Upper lobe of left lung (tissue), 6 donors: ENCODE measurements around the gene TBL1XR1. TPM values are rescaled to one million over a fixed set of nuclear protein-coding genes. Genes with fewer than 3 reads are reported as not detected.
"Not testable (repeated sequence)": the region's sequence is repeated elsewhere in the genome, so short reads cannot be mapped to it uniquely, and the experiment has no call there.

Source experiments
- ATAC-seq, 2 donors: fragments of 200-7000 bp; cut with Tn5 transposase; one replicate each; pipeline ENCODE4 v1.9.1; 2022; ENCODE audit warnings: mild to moderate bottlenecking in 2 of 2, moderate library complexity in 2 of 2; ENCODE audit not compliant: low FRiP score in 2 of 2
- DNase-seq, 2 donors: peaks; one replicate each; pipeline ENCODE4 v3.0.0-alpha.2; 2019 to 2020
- H3K27ac ChIP-seq, 4 donors: fragments of 200-600 bp; sonication (generic); one replicate each; pipeline ENCODE4 v1.5.1; 2016 to 2019
- H3K27me3 ChIP-seq, 4 donors: fragments of 200-600 bp; sonication (generic); one replicate each; pipeline ENCODE4 v1.5.1; 2017 to 2019
- H3K36me3 ChIP-seq, 4 donors: fragments of 200-600 bp; sonication (generic); one replicate each; pipeline ENCODE4 v1.5.1; 2016 to 2019
- H3K4me1 ChIP-seq, 4 donors: fragments of 200-600 bp; sonication (generic); one replicate each; pipeline ENCODE4 v1.5.1; 2018 to 2019
- H3K4me3 ChIP-seq, 4 donors: fragments of 200-600 bp; sonication (generic); one replicate each; pipeline ENCODE4 v1.5.1; 2017 to 2019; ENCODE audit warnings: mild to moderate bottlenecking in 2 of 4, moderate library complexity in 1 of 4
- H3K9me3 ChIP-seq, 4 donors: fragments of 200-600 bp; sonication (generic); one replicate each; pipeline ENCODE4 v1.5.1; 2018 to 2019
- EP300 ChIP-seq, 4 donors: sonication (generic); formaldehyde crosslinking; IDR thresholded peaks; one replicate each; pipeline ENCODE4 v1.5.1; 2017; ENCODE audit warnings: antibody characterized with exemption in 4 of 4, control low read depth in 2 of 4
- POLR2A ChIP-seq, 4 donors: fragments of 450-650 bp; IDR thresholded peaks; one replicate each; pipeline ENCODE4 v1.5.1; 2016 to 2017; ENCODE audit warnings: antibody characterized with exemption in 4 of 4, mild to moderate bottlenecking in 2 of 4
- POLR2AphosphoS5 ChIP-seq, 2 donors: sonication (generic); formaldehyde crosslinking; IDR thresholded peaks; one replicate each; pipeline ENCODE4 v1.5.1; 2017; ENCODE audit warnings: antibody characterized with exemption in 2 of 2
- WGBS, 2 donors: methylation state at CpG; one replicate each; pipeline ENCODE4 v1.1.5; 2017 to 2018; 5-methylcytosine and 5-hydroxymethylcytosine counted together
- total RNA-seq, 6 donors: library from RNA; depleted of rRNA in 4 of 6; stranded (reverse); fragments of >200 nt in 4 of 6; gene quantifications; one replicate each; pipeline versions ENCODE4 v1.1.0 to v1.2.1, GENCODE V29; 2016 to 2021
- TF ChIP-seq, protein P1 (sequence below), 6 experiments: fragments of 450-650 bp in 4 of 6; fragments of 200-600 bp in 2 of 6; sonication (generic) in 2 of 6; IDR thresholded peaks; one replicate each; pipeline ENCODE4 v1.5.1; 2016 to 2019; ENCODE audit warnings: antibody characterized with exemption in 6 of 6
- donor health status: DM: no; HTN: no; CAD: no; lungs with moderate emphysema.
- donor health status: DM: no; HTN: yes; CAD: no; lungs with severe emphysema.

Gene TBL1XR1
- total RNA-seq, 6 donors from 2014 or later = 46.1 to 156 (median 86.6) TPM

DNA sequence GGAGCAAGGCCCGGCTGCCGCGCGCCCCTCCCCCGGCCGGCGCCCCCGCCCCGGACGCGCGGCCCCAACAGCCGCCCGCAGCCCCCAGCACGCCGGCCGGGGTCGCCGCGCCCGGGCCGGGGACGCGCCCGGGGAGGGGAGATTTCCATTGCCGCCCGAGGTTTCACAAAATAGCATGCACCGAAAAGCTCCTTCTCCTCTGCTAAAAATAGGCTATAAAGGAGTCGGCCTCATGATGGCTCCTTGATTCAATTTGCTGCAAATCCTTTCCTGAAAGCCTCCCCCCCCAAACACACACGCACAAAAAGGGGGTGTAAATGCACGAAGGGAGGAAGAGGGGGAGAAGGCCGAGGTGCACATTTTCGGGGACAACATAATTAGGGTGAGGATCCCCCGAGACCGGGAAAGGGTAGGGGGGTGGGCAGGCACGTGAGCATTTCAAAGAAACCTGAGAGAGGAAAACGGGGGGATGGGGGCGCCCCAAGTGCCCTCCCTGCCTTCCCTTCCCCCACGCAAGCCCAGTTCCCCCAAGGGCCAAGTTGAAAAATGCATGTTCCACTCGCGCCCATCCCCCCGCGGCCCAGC is 734 bp downstream of the TBL1XR1 start:
- Histone ChIP-seq H3K4me3 (peak overlapping the region; percentile 76 to 91 (median 85)), H3K9me3 (no peaks in the 10 kb centered on the region), H3K27me3 (no peaks in the 10 kb centered on the region), H3K36me3 (no peaks in the 10 kb centered on the region), H3K4me1 (peaks cover 24 to 40% (median 29%) of the 10 kb centered on the region in 4 donors), H3K27ac (peak overlapping the region; percentile 93 to 100 (median 99))
- no peak for TF ChIP-seq POLR2A (IDR thresholded peaks at IDR 0.05)
- DNase-seq (peak; percentile 40 to 89), ATAC-seq (no peak)
- WGBS, 2 donors = 1 to 2% methylated on average over 20 to 43 of the region's 43 CpGs

DNA sequence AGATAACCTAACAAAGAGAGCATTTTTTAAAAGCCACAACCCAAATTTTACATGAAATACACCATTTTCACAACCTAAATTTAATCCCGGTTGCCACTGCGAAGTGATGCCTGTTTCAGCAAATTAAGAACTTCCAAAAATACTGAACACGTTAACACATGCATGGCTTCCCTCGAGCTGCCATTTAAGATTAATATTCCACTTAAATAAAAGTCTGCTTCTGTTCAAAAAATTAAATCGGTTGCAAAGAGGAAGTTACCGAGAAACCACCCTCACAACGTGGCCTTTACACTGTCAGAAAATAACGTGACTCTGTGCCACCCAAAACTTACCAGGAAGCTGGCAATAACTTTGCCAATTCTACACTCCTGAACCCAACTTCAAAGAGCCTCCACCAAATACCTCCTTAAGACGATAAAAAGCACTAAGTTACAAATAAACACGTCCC is 1.2 kb downstream of the TBL1XR1 start:
- H3K4me3 ChIP-seq = peak overlapping the region; percentile 76 to 91 (median 85)
- TF ChIP-seq, protein P1, sequence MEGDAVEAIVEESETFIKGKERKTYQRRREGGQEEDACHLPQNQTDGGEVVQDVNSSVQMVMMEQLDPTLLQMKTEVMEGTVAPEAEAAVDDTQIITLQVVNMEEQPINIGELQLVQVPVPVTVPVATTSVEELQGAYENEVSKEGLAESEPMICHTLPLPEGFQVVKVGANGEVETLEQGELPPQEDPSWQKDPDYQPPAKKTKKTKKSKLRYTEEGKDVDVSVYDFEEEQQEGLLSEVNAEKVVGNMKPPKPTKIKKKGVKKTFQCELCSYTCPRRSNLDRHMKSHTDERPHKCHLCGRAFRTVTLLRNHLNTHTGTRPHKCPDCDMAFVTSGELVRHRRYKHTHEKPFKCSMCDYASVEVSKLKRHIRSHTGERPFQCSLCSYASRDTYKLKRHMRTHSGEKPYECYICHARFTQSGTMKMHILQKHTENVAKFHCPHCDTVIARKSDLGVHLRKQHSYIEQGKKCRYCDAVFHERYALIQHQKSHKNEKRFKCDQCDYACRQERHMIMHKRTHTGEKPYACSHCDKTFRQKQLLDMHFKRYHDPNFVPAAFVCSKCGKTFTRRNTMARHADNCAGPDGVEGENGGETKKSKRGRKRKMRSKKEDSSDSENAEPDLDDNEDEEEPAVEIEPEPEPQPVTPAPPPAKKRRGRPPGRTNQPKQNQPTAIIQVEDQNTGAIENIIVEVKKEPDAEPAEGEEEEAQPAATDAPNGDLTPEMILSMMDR (IDR thresholded peaks at IDR 0.05) = no peak
- no peak for TF ChIP-seq EP300 (IDR thresholded peaks at IDR 0.05)
- TF ChIP-seq POLR2A (IDR thresholded peaks at IDR 0.05) = peak in 1 of 4 donors; percentile 27
- peak in 1 of 2 donors; percentile 8 for TF ChIP-seq POLR2AphosphoS5 (IDR thresholded peaks at IDR 0.05)
- no peaks in the 10 kb centered on the region for H3K27me3 ChIP-seq
- H3K4me1 ChIP-seq = peaks cover 29 to 45% (median 34%) of the 10 kb centered on the region in 4 donors
- DNase-seq (peak in 1 of 2 donors; percentile 32), ATAC-seq (no peak)
- peak overlapping the region; percentile 93 to 100 (median 99) for H3K27ac ChIP-seq
- H3K36me3 ChIP-seq = no peaks in the 10 kb centered on the region
- H3K9me3 ChIP-seq = no peaks in the 10 kb centered on the region
- WGBS, 2 donors = 1% methylated on average over 10 of the region's 10 CpGs

DNA sequence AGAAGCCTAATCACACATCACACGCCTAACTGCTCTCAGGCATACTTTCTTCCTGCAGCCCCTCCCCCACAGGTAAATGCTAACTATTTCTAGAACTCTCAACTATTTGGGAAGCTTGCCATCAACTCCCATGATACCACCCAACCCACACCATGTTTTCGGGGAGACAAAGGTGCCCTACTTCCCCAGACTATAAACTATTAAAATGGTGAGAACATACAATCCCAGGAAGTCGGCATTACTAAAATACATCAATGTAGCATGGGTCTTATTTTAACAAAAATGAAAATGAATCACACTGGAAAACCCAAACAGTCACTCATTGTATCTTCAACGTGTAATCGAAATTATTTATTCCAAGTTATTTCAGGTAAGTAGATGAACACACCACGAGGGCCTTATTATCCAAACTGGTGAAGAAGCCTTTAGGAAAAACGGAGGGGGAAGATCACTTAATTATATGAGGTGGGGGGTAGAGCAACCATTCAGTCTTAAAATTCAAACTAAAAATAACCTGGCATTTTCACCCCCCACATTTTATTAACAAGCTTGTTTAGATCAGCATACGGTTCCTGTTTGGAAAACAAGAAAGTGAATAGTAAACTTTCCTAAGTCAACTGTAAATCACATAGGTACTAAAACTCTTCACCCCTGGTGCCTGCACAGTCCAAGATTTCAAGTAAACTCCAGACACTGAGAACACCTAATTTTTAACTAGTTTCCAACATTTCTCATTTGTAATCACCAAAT is 1.9 kb downstream of the TBL1XR1 start:
- Histone ChIP-seq H3K4me1 (peaks cover 31 to 51% (median 40%) of the 10 kb centered on the region in 4 donors), H3K27ac (peak overlapping the region; percentile 93 to 100 (median 99)), H3K27me3 (no peaks in the 10 kb centered on the region), H3K36me3 (no peaks in the 10 kb centered on the region), H3K4me3 (peak overlapping the region; percentile 76 to 91 (median 85)), H3K9me3 (no peaks in the 10 kb centered on the region)
- DNase-seq = peak in 1 of 2 donors; percentile 55
- 2 to 4% methylated on average over 8 of the region's 8 CpGs for WGBS, 2 donors
- ATAC-seq = no peak
- TF ChIP-seq POLR2AphosphoS5 (IDR thresholded peaks at IDR 0.05) = peak in 1 of 2 donors; percentile 13
- TF ChIP-seq EP300 (IDR thresholded peaks at IDR 0.05) = no peak

GRCh38 chr3:177194299-177194698 is 3.0 kb downstream of the TBL1XR1 start:
- no peaks in the 10 kb centered on the region for H3K9me3 ChIP-seq
- H3K27me3 ChIP-seq = no peaks in the 10 kb centered on the region
- DNase-seq (no peak), ATAC-seq (no peak)
- H3K27ac ChIP-seq = peak overlapping the region in 2 of 4 donors; percentile 99 to 100
- WGBS, 2 donors = 17 to 31% methylated on average over 1 of the region's 1 CpG
- peaks cover 34 to 50% (median 41%) of the 10 kb centered on the region in 4 donors for H3K4me1 ChIP-seq
- H3K36me3 ChIP-seq = no peaks in the 10 kb centered on the region
- TF ChIP-seq POLR2AphosphoS5 (IDR thresholded peaks at IDR 0.05) (no peak), POLR2A (IDR thresholded peaks at IDR 0.05) (no peak), EP300 (IDR thresholded peaks at IDR 0.05) (no peak)
- TF ChIP-seq, protein P1 (IDR thresholded peaks at IDR 0.05) = no peak
- H3K4me3 ChIP-seq = peak overlapping the region in 3 of 4 donors; percentile 76 to 91 (median 91)

- Histone ChIP-seq H3K4me3 (peak overlapping the region in 2 of 4 donors; percentile 76 to 91), H3K27ac (peak overlapping the region in 2 of 4 donors; percentile 28 to 99), H3K9me3 (no peaks in the 10 kb centered on the region), H3K4me1 (peaks cover 31 to 46% (median 37%) of the 10 kb centered on the region in 4 donors), H3K36me3 (no peaks in the 10 kb centered on the region), H3K27me3 (no peaks in the 10 kb centered on the region)
- DNase-seq (no peak), ATAC-seq (no peak)
- TF ChIP-seq, protein P1 (IDR thresholded peaks at IDR 0.05) = no peak
- TF ChIP-seq EP300 (IDR thresholded peaks at IDR 0.05) (no peak), POLR2A (IDR thresholded peaks at IDR 0.05) (no peak), POLR2AphosphoS5 (IDR thresholded peaks at IDR 0.05) (no peak)
- 68 to 80% methylated on average over 9 of the region's 9 CpGs for WGBS, 2 donors
These were observed 3.5 kb downstream of the TBL1XR1 start for GRCh38 chr3:177193688-177194268.

GRCh38 chr3:177193275-177193674 is 4.0 kb downstream of the TBL1XR1 start:
- WGBS, 2 donors = 95 to 98% methylated on average over 12 of the region's 12 CpGs
- H3K4me1 ChIP-seq = peaks cover 27 to 46% (median 32%) of the 10 kb centered on the region in 4 donors
- not testable (repeated sequence) for H3K27ac ChIP-seq, H3K9me3 ChIP-seq, ATAC-seq, H3K36me3 ChIP-seq, DNase-seq, H3K27me3 ChIP-seq, H3K4me3 ChIP-seq
